Glutamatergic neuron (in vitro differentiated cells): ENCODE results near the gene GNAL. TPM values are rescaled to one million over a fixed set of nuclear protein-coding genes. Genes with fewer than 3 reads are reported as not detected.
"Not testable (repeated sequence)": the region's sequence is repeated elsewhere in the genome, so short reads cannot be mapped to it uniquely, and the experiment has no call there.

ENCODE experiments used
- DNase-seq: peaks from one replicate; pipeline ENCODE4 v3.0.0; 2022
- H3K27ac Mint-ChIP-seq: one replicate; pipeline ENCODE4 v1.8.0; 2020; ENCODE audit warnings: mild to moderate bottlenecking, mixed read lengths, inconsistent platforms; ENCODE audit not compliant: unreplicated experiment
- H3K27me3 Mint-ChIP-seq: one replicate; pipeline ENCODE4 v1.8.0; 2020; ENCODE audit warnings: mild to moderate bottlenecking, moderate library complexity, mixed read lengths, inconsistent platforms; ENCODE audit not compliant: unreplicated experiment
- H3K36me3 Mint-ChIP-seq: one replicate; pipeline ENCODE4 v1.8.0; 2020; ENCODE audit warnings: mild to moderate bottlenecking, mixed read lengths, inconsistent platforms; ENCODE audit not compliant: unreplicated experiment
- H3K4me1 Mint-ChIP-seq: one replicate; pipeline ENCODE4 v1.8.0; 2020; ENCODE audit warnings: mild to moderate bottlenecking, low read depth, mixed read lengths, inconsistent platforms; ENCODE audit not compliant: unreplicated experiment
- H3K4me3 Mint-ChIP-seq: one replicate; pipeline ENCODE4 v1.8.0; 2020; ENCODE audit warnings: mild to moderate bottlenecking, mixed read lengths, inconsistent platforms; ENCODE audit not compliant: unreplicated experiment
- H3K9me3 Mint-ChIP-seq: one replicate; pipeline ENCODE4 v1.8.0; 2020; ENCODE audit warnings: mild to moderate bottlenecking, moderate library complexity, mixed read lengths, inconsistent platforms; ENCODE audit not compliant: unreplicated experiment
- total RNA-seq: library from RNA; stranded (reverse); fragmentation: NEBNext Ultra II Directional; extraction: Animal tissue kit (Norgen Biotek cat#: 25700); gene quantifications from one replicate; pipeline ENCODE4 v1.2.1, GENCODE V29; 2021; ENCODE audit not compliant: unreplicated experiment
- TF ChIP-seq, protein P1 (sequence below): fragments of 200-600 bp; sonication (generic); IDR thresholded peaks from one replicate; pipeline ENCODE4 v1.5.0; 2021; ENCODE audit not compliant: partially characterized antibody, unreplicated experiment

Gene GNAL
- total RNA-seq, 1 donor from 2014 or later = 52.5 TPM

DNA sequence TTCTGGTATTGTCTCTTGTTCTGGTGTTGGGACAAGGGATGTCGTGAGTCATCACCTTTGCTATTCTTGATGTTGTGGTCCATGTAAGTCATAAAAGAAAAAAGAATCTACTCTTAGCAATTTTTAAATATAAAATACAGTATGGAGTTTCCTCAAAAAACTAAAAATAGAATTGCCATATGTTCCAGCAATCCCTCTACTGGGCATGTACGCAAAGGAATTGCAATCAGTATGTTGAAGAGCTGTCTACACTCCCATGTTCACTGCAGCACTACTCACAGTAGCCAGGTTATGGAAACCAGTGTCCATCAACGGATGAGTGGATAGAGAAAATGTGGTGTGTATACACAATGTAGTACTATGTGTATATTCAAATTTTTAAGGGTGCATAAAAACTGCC lies 10.9 kb upstream of the GNAL start:
- peaks cover 3% of the 10 kb centered on the region for H3K27me3 Mint-ChIP-seq
- TF ChIP-seq, protein P1, sequence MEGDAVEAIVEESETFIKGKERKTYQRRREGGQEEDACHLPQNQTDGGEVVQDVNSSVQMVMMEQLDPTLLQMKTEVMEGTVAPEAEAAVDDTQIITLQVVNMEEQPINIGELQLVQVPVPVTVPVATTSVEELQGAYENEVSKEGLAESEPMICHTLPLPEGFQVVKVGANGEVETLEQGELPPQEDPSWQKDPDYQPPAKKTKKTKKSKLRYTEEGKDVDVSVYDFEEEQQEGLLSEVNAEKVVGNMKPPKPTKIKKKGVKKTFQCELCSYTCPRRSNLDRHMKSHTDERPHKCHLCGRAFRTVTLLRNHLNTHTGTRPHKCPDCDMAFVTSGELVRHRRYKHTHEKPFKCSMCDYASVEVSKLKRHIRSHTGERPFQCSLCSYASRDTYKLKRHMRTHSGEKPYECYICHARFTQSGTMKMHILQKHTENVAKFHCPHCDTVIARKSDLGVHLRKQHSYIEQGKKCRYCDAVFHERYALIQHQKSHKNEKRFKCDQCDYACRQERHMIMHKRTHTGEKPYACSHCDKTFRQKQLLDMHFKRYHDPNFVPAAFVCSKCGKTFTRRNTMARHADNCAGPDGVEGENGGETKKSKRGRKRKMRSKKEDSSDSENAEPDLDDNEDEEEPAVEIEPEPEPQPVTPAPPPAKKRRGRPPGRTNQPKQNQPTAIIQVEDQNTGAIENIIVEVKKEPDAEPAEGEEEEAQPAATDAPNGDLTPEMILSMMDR = no peak
- no peak overlapping the region for H3K4me3 Mint-ChIP-seq
- no peak overlapping the region for H3K27ac Mint-ChIP-seq
- H3K36me3 Mint-ChIP-seq = no peaks in the 10 kb centered on the region
- peaks cover 2% of the 10 kb centered on the region for H3K9me3 Mint-ChIP-seq
- H3K4me1 Mint-ChIP-seq = peaks cover 10% of the 10 kb centered on the region
- DNase-seq = no peak

- Mint-ChIP-seq H3K36me3 (peaks cover 10% of the 10 kb centered on the region), H3K27me3 (peaks cover 8% of the 10 kb centered on the region), H3K4me1 (peaks cover 4% of the 10 kb centered on the region), H3K9me3 (peaks cover 7% of the 10 kb centered on the region), H3K4me3 (peak overlapping the region; percentile 86), H3K27ac (peak overlapping the region; percentile 89)
- TF ChIP-seq, protein P1 = no peak
- peak; percentile 72 for DNase-seq
Observed at GRCh38 chr18:11689669-11690565, 853 bp downstream of the GNAL start.

DNA sequence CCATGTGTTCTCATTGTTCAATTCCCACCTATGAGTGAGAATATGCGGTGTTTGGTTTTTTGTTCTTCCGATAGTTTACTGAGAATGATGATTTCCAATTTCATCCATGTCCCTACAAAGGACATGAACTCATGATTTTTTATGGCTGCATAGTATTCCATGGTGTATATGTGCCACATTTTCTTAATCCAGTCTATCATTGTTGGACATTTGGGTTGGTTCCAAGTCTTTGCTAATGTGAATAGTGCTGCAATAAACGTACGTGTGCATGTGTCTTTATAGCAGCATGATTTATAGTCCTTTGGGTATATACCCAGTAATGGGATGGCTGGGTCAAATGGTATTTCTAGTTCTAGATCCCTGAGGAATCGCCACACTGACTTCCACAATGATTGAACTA lies 1.6 kb downstream of the GNAL start:
- H3K27me3 Mint-ChIP-seq, H3K4me1 Mint-ChIP-seq, DNase-seq, H3K9me3 Mint-ChIP-seq, H3K4me3 Mint-ChIP-seq, H3K27ac Mint-ChIP-seq: not testable (repeated sequence)
- H3K36me3 Mint-ChIP-seq = peaks cover 10% of the 10 kb centered on the region

- Mint-ChIP-seq H3K9me3 (peaks cover 5% of the 10 kb centered on the region), H3K4me1 (peaks cover 14% of the 10 kb centered on the region), H3K27ac (no peak overlapping the region), H3K27me3 (peaks cover 2% of the 10 kb centered on the region), H3K4me3 (no peak overlapping the region), H3K36me3 (no peaks in the 10 kb centered on the region)
- TF ChIP-seq, protein P1 = no peak
- no peak for DNase-seq
Observed at GRCh38 chr18:11695736-11696135, 6.7 kb downstream of the GNAL start.

DNA sequence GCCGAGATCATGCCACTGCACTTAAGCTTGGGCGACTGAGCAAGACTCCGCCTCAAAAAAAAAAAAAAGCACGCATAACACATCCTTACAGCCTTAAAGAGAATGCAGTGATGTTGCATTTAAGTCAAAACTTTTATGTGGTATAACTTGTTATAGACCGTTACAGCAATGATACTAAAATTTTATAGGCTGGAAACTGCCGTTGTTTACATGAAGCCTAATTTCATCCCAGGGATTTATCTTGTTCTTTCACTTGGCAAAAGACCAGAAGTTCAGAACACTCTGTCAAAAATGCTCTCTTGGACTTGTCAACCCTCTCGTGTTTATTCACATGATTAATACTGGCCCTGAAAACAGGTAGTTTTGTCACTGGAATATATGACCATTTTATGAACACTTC lies 7.4 kb downstream of the GNAL start:
- H3K27me3 Mint-ChIP-seq = peaks cover 3% of the 10 kb centered on the region
- peaks cover 5% of the 10 kb centered on the region for H3K9me3 Mint-ChIP-seq
- no peaks in the 10 kb centered on the region for H3K36me3 Mint-ChIP-seq
- TF ChIP-seq, protein P1 = no peak
- DNase-seq = no peak
- H3K4me1 Mint-ChIP-seq = peaks cover 20% of the 10 kb centered on the region
- H3K27ac Mint-ChIP-seq = no peak overlapping the region
- no peak overlapping the region for H3K4me3 Mint-ChIP-seq
